ENCODE data around the gene IGSF3. TPM values are rescaled to one million over a fixed set of nuclear protein-coding genes. Genes with fewer than 3 reads are reported as not detected.
"Not testable (repeated sequence)": the region's sequence is repeated elsewhere in the genome, so short reads cannot be mapped to it uniquely, and the experiment has no call there.

Gene IGSF3
- total and polyA plus RNA-seq, 10 of the 15 experiments (the other 5 are each of a cell fraction or from before 2014, with no cell fraction given) = 1.4 to 18.0 (median 9.6) TPM

GRCh38 chr1:116654351-116654750, 13.2 kb downstream of the IGSF3 start (continued):
- TF ChIP-seq REST (IDR thresholded peaks at IDR 0.05; ENCODE audit: low read depth, low read length) (no peak), PBX3 (IDR thresholded peaks at IDR 0.05; ENCODE audit: insufficient replicate concordance, low read depth, low read length) (no peak), KLF5 (IDR thresholded peaks at IDR 0.05; ENCODE audit: partially characterized antibody) (no peak)

- DNase-seq (ENCODE audit: low read depth, low spot score); BruUV-seq (replicated peaks); H3K9me3 ChIP-seq (replicated peaks; ENCODE audit: control insufficient read depth, insufficient read depth, low read length); ATAC-seq; in situ Hi-C loops (cut with MboI); H3K9ac ChIP-seq (ENCODE audit: control insufficient read depth, insufficient read depth, low read length); H3K4me2 ChIP-seq (ENCODE audit: control insufficient read depth, insufficient read depth); H2AFZ ChIP-seq (ENCODE audit: control insufficient read depth, low read depth, low read length); FAIRE-seq; H3K36me3 ChIP-seq (ENCODE audit: control insufficient read depth in 2 of 2, insufficient read depth in 2 of 2, low read length in 1 of 2); H3K27me3 ChIP-seq (replicated peaks in 1 of 2; ENCODE audit: control insufficient read depth in 2 of 2, insufficient read depth in 2 of 2, low read length in 1 of 2); H3K27ac ChIP-seq (ENCODE audit: control insufficient read depth, insufficient read depth); H3K79me2 ChIP-seq (ENCODE audit: control insufficient read depth, insufficient read depth, low read length); SMC1A ChIA-PET (ENCODE audit: uncharacterized antibody, unreplicated experiment); H3K4me3 ChIP-seq; RAD21 ChIA-PET (ENCODE audit: unreplicated experiment); CTCF ChIA-PET; POLR2A ChIA-PET; intact Hi-C loops (cut with micrococcal nuclease; ENCODE audit: unreplicated experiment); H4K20me1 ChIP-seq (ENCODE audit: control insufficient read depth, insufficient read depth); H3K4me1 ChIP-seq (ENCODE audit: control insufficient read depth, insufficient read depth, low read length): not testable (repeated sequence)
- 88% methylated on average over 2 of the region's 2 CpGs for WGBS (ENCODE audit: insufficient coverage, insufficient replicate concordance, low lambda C conversion rate, missing lambda C conversion rate)
These were observed 14.9 kb downstream of the IGSF3 start for GRCh38 chr1:116652598-116652997.

GRCh38 chr1:116650781-116651180, 16.8 kb downstream of the IGSF3 start:
- DNase-seq (ENCODE audit: low read depth, low spot score); H3K4me3 ChIP-seq; SMC1A ChIA-PET (ENCODE audit: uncharacterized antibody, unreplicated experiment); ATAC-seq; FAIRE-seq; H3K9ac ChIP-seq (ENCODE audit: control insufficient read depth, insufficient read depth, low read length); POLR2A ChIA-PET; H3K4me2 ChIP-seq (ENCODE audit: control insufficient read depth, insufficient read depth); H4K20me1 ChIP-seq (ENCODE audit: control insufficient read depth, insufficient read depth); H3K9me3 ChIP-seq (replicated peaks; ENCODE audit: control insufficient read depth, insufficient read depth, low read length); in situ Hi-C loops (cut with MboI); H3K36me3 ChIP-seq (ENCODE audit: control insufficient read depth in 2 of 2, insufficient read depth in 2 of 2, low read length in 1 of 2); H3K27me3 ChIP-seq (replicated peaks in 1 of 2; ENCODE audit: control insufficient read depth in 2 of 2, insufficient read depth in 2 of 2, low read length in 1 of 2); H3K4me1 ChIP-seq (ENCODE audit: control insufficient read depth, insufficient read depth, low read length); H3K79me2 ChIP-seq (ENCODE audit: control insufficient read depth, insufficient read depth, low read length); H3K27ac ChIP-seq (ENCODE audit: control insufficient read depth, insufficient read depth); H2AFZ ChIP-seq (ENCODE audit: control insufficient read depth, low read depth, low read length); CTCF ChIA-PET; RAD21 ChIA-PET (ENCODE audit: unreplicated experiment); intact Hi-C loops (cut with micrococcal nuclease; ENCODE audit: unreplicated experiment); BruUV-seq (replicated peaks): not testable (repeated sequence)
- 8% methylated on average over 3 of the region's 3 CpGs for WGBS (ENCODE audit: insufficient coverage, insufficient replicate concordance, low lambda C conversion rate, missing lambda C conversion rate)

- POLR2A ChIA-PET; RAD21 ChIA-PET (ENCODE audit: unreplicated experiment); FAIRE-seq; H3K9ac ChIP-seq (ENCODE audit: control insufficient read depth, insufficient read depth, low read length); intact Hi-C loops (cut with micrococcal nuclease; ENCODE audit: unreplicated experiment); H3K4me1 ChIP-seq (ENCODE audit: control insufficient read depth, insufficient read depth, low read length); H3K79me2 ChIP-seq (ENCODE audit: control insufficient read depth, insufficient read depth, low read length); H3K27me3 ChIP-seq (replicated peaks in 1 of 2; ENCODE audit: control insufficient read depth in 2 of 2, insufficient read depth in 2 of 2, low read length in 1 of 2); H3K9me3 ChIP-seq (replicated peaks; ENCODE audit: control insufficient read depth, insufficient read depth, low read length); H3K36me3 ChIP-seq (ENCODE audit: control insufficient read depth in 2 of 2, insufficient read depth in 2 of 2, low read length in 1 of 2); H3K4me2 ChIP-seq (ENCODE audit: control insufficient read depth, insufficient read depth); H2AFZ ChIP-seq (ENCODE audit: control insufficient read depth, low read depth, low read length); H3K4me3 ChIP-seq; H3K27ac ChIP-seq (ENCODE audit: control insufficient read depth, insufficient read depth); in situ Hi-C loops (cut with MboI); ATAC-seq; BruUV-seq (replicated peaks); SMC1A ChIA-PET (ENCODE audit: uncharacterized antibody, unreplicated experiment); DNase-seq (ENCODE audit: low read depth, low spot score); H4K20me1 ChIP-seq (ENCODE audit: control insufficient read depth, insufficient read depth): not testable (repeated sequence)
- 67% methylated on average over 5 of the region's 5 CpGs for WGBS (ENCODE audit: insufficient coverage, insufficient replicate concordance, low lambda C conversion rate, missing lambda C conversion rate)
- CTCF ChIA-PET = interaction anchor here (0.9 to 1.5 kb wide), 7 partner anchors 11 to 233 kb away, joined by 3 to 5 read pairs (median 3); partner anchors contain the start of gene IGSF3
These were observed 18.5 kb downstream of the IGSF3 start for GRCh38 chr1:116649041-116649440.
